Measurements from ENCODE around the gene FAM210A. TPM values are rescaled to one million over a fixed set of nuclear protein-coding genes. Genes with fewer than 3 reads are reported as not detected.
"Not testable (repeated sequence)": the region's sequence is repeated elsewhere in the genome, so short reads cannot be mapped to it uniquely, and the experiment has no call there.

FAM210A gene
- polyA plus RNA-seq, 1 experiment = 9.9 TPM

- Histone ChIP-seq H3K27me3 (ENCODE audit: control insufficient read depth, insufficient read depth, low read length) (no peaks in the 10 kb centered on the region), H3K4me3 (ENCODE audit: low read depth, low read length) (no peak overlapping the region), H3K36me3 (ENCODE audit: control insufficient read depth, insufficient read depth, low read length) (peaks cover 3% of the 10 kb centered on the region)
- no peak for TF ChIP-seq CTCF (IDR thresholded peaks at IDR 0.05; ENCODE audit: insufficient read depth, low read depth, low read length)
- no peak for DNase-seq (ENCODE audit: low read depth)
- ChIA-PET CTCF (no interaction called here), POLR2A (no interaction called here)
Observed at GRCh38 chr18:13756671-13757070, 30.3 kb upstream of the FAM210A start.

- POLR2A ChIA-PET = no interaction called here
Observed at GRCh38 chr18:13756261-13756660, 29.9 kb upstream of the FAM210A start.

GRCh38 chr18:13751599-13751998 is 25.2 kb upstream of the FAM210A start:
- CTCF ChIA-PET, POLR2A ChIA-PET: not testable (repeated sequence)

More at GRCh38 chr18:13756261-13756660, 29.9 kb upstream of the FAM210A start:
- CTCF ChIA-PET = no interaction called here
- no peak for TF ChIP-seq CTCF (IDR thresholded peaks at IDR 0.05; ENCODE audit: insufficient read depth, low read depth, low read length)
- H3K36me3 ChIP-seq (ENCODE audit: control insufficient read depth, insufficient read depth, low read length) = peaks cover 3% of the 10 kb centered on the region
- no peak for DNase-seq (ENCODE audit: low read depth)
- H3K4me3 ChIP-seq (ENCODE audit: low read depth, low read length) = no peak overlapping the region
- H3K27me3 ChIP-seq (ENCODE audit: control insufficient read depth, insufficient read depth, low read length) = no peaks in the 10 kb centered on the region

GRCh38 chr18:13746633-13747032 is 20.3 kb upstream of the FAM210A start:
- ChIA-PET CTCF (no interaction called here), POLR2A (no interaction called here)
- no peaks in the 10 kb centered on the region for H3K27me3 ChIP-seq (ENCODE audit: control insufficient read depth, insufficient read depth, low read length)
- no peak overlapping the region for H3K4me3 ChIP-seq (ENCODE audit: low read depth, low read length)
- no peak for DNase-seq (ENCODE audit: low read depth)
- no peak for TF ChIP-seq CTCF (IDR thresholded peaks at IDR 0.05; ENCODE audit: insufficient read depth, low read depth, low read length)
- H3K36me3 ChIP-seq (ENCODE audit: control insufficient read depth, insufficient read depth, low read length) = peaks cover 10% of the 10 kb centered on the region

More at GRCh38 chr18:13751599-13751998, 25.2 kb upstream of the FAM210A start:
- DNase-seq (ENCODE audit: low read depth); H3K36me3 ChIP-seq (ENCODE audit: control insufficient read depth, insufficient read depth, low read length); H3K27me3 ChIP-seq (ENCODE audit: control insufficient read depth, insufficient read depth, low read length); H3K4me3 ChIP-seq (ENCODE audit: low read depth, low read length): not testable (repeated sequence)

- CTCF ChIA-PET = no interaction called here
- no peak overlapping the region for H3K4me3 ChIP-seq (ENCODE audit: low read depth, low read length)
- TF ChIP-seq CTCF (IDR thresholded peaks at IDR 0.05; ENCODE audit: insufficient read depth, low read depth, low read length) = no peak
- POLR2A ChIA-PET = no interaction called here
- DNase-seq (ENCODE audit: low read depth) = no peak
- peaks cover 10% of the 10 kb centered on the region for H3K36me3 ChIP-seq (ENCODE audit: control insufficient read depth, insufficient read depth, low read length)
- H3K27me3 ChIP-seq (ENCODE audit: control insufficient read depth, insufficient read depth, low read length) = no peaks in the 10 kb centered on the region
Observed at GRCh38 chr18:13745696-13746095, 19.3 kb upstream of the FAM210A start.

GRCh38 chr18:13735681-13736080 is 9.3 kb upstream of the FAM210A start:
- Histone ChIP-seq H3K27me3 (ENCODE audit: control insufficient read depth, insufficient read depth, low read length) (no peaks in the 10 kb centered on the region), H3K4me3 (ENCODE audit: low read depth, low read length) (no peak overlapping the region), H3K36me3 (ENCODE audit: control insufficient read depth, insufficient read depth, low read length) (peaks cover 3% of the 10 kb centered on the region)
- ChIA-PET POLR2A (no interaction called here), CTCF (interaction anchor here (0.8 kb wide), 1 partner anchor 881 kb away, joined by 3 read pairs; no protein-coding TSS in a partner anchor)
- no peak for DNase-seq (ENCODE audit: low read depth)
- no peak for TF ChIP-seq CTCF (IDR thresholded peaks at IDR 0.05; ENCODE audit: insufficient read depth, low read depth, low read length)

All from BJ (cell line).